GM23338 (cell line): Measurements from ENCODE around the gene PDE10A. TPM values are rescaled to one million over a fixed set of nuclear protein-coding genes. Genes with fewer than 3 reads are reported as not detected.

Experiments
- ATAC-seq: fragments of 200-7000 bp; cut with Tn5 transposase; 3 replicates; pipeline ENCODE4 v1.9.1; 2020
- DNase-seq: peaks from one replicate; pipeline ENCODE4 v3.0.0-alpha.2; 2015; ENCODE audit warnings: low spot score
- H2AFZ ChIP-seq: fragments of 200-600 bp; sonication (generic); 2 replicates; pipeline ENCODE4 v1.8.0; 2016; ENCODE audit warnings: antibody characterized with exemption, mild to moderate bottlenecking, moderate library complexity
- H3F3A ChIP-seq: fragments of 200-600 bp; sonication (generic); replicated peaks from 2 replicates; pipeline ENCODE4 v1.8.0; 2017; ENCODE audit warnings: antibody characterized with exemption, mixed run types, low read depth
- H3K27ac ChIP-seq: fragments of 200-600 bp; sonication (generic); 2 replicates; pipeline ENCODE4 v1.6.1; 2016; ENCODE audit warnings: low read depth
- H3K27me3 ChIP-seq: fragments of 200-600 bp; sonication (generic); 2 replicates; pipeline ENCODE4 v1.8.0; 2016; ENCODE audit warnings: mild to moderate bottlenecking, mixed run types, moderate library complexity; ENCODE audit not compliant: insufficient read depth
- H3K36me3 ChIP-seq: fragments of 200-600 bp; sonication (generic); 2 replicates; pipeline ENCODE4 v1.8.0; 2016; ENCODE audit warnings: mild to moderate bottlenecking; ENCODE audit not compliant: insufficient read depth
- H3K4me1 ChIP-seq: fragments of 200-600 bp; sonication (generic); 2 replicates; pipeline ENCODE4 v1.8.0; 2016; ENCODE audit warnings: mild to moderate bottlenecking, moderate library complexity; ENCODE audit not compliant: insufficient read depth
- H3K4me2 ChIP-seq: fragments of 200-600 bp; sonication (generic); 2 replicates; pipeline ENCODE4 v1.7.1; 2017; ENCODE audit warnings: mixed run types
- H3K4me3 ChIP-seq: fragments of 200-600 bp; sonication (generic); 2 replicates; pipeline ENCODE4 v1.6.1; 2016; ENCODE audit warnings: mixed run types
- H3K79me2 ChIP-seq: fragments of 200-600 bp; sonication (generic); replicated peaks from 2 replicates; pipeline ENCODE4 v1.8.0; 2017; ENCODE audit warnings: mild to moderate bottlenecking; ENCODE audit not compliant: insufficient read depth
- H3K9me2 ChIP-seq: fragments of 200-600 bp; sonication (generic); 2 replicates; pipeline ENCODE4 v1.8.0; 2017; ENCODE audit not compliant: insufficient read depth
- H4K20me1 ChIP-seq: fragments of 200-600 bp; sonication (generic); replicated peaks from 2 replicates; pipeline ENCODE4 v1.8.0; 2017; ENCODE audit warnings: mild to moderate bottlenecking; ENCODE audit not compliant: insufficient read depth
- H3K27ac Mint-ChIP-seq: 2 replicates; pipeline ENCODE4 v1.8.0; 2020; ENCODE audit warnings: inconsistent platforms, mild to moderate bottlenecking, moderate library complexity, mixed read lengths
- H3K27me3 Mint-ChIP-seq: 3 replicates; pipeline ENCODE4 v1.8.0; 2022; ENCODE audit warnings: low read depth, mild to moderate bottlenecking, moderate library complexity, mixed read lengths, inconsistent platforms; ENCODE audit not compliant: insufficient read depth, poor library complexity
- H3K36me3 Mint-ChIP-seq: 3 replicates; pipeline ENCODE4 v1.8.0; 2021; ENCODE audit warnings: low read depth, mild to moderate bottlenecking, inconsistent platforms, moderate library complexity, mixed read lengths
- H3K4me1 Mint-ChIP-seq: 3 replicates; pipeline ENCODE4 v1.8.0; 2020; ENCODE audit warnings: mild to moderate bottlenecking, inconsistent platforms, mixed read lengths
- H3K4me3 Mint-ChIP-seq: 3 replicates; pipeline ENCODE4 v1.8.0; 2021; ENCODE audit warnings: moderate library complexity, mild to moderate bottlenecking, inconsistent platforms, mixed read lengths
- H3K9me3 Mint-ChIP-seq: 3 replicates; pipeline ENCODE4 v1.8.0; 2020; ENCODE audit warnings: moderate library complexity, mild to moderate bottlenecking, inconsistent platforms, mixed read lengths
- CREB1 ChIP-seq: fragments of 250-450 bp; sonication (Bioruptor Pico); IDR thresholded peaks from 2 replicates; pipeline ENCODE4 v1.5.0; 2020; ENCODE audit warnings: low read depth, mild to moderate bottlenecking, moderate library complexity
- CTCF ChIP-seq, 2 experiments: fragments of 200-600 bp in 1 of 2; sonication (generic) in 1 of 2; conservative IDR thresholded peaks; 2 replicates each; pipeline versions ENCODE4 v1.5.1 to v1.6.1; 2016 to 2017; ENCODE audit warnings: antibody characterized with exemption in 2 of 2, low read depth in 2 of 2, mild to moderate bottlenecking in 2 of 2, moderate library complexity in 1 of 2
- ETS1 ChIP-seq: IDR thresholded peaks from 2 replicates; pipeline ENCODE4 v1.6.1; 2016; ENCODE audit warnings: antibody characterized with exemption
- EZH2 ChIP-seq: fragments of 200-600 bp; sonication (generic); IDR thresholded peaks from one replicate; pipeline ENCODE4 v1.8.0; 2017; ENCODE audit warnings: antibody characterized with exemption, mild to moderate bottlenecking, low read depth; ENCODE audit not compliant: unreplicated experiment
- EZH2phosphoT487 ChIP-seq: fragments of 200-600 bp; sonication (generic); IDR thresholded peaks from one replicate; pipeline ENCODE4 v1.8.1; 2018; ENCODE audit warnings: antibody characterized with exemption; ENCODE audit not compliant: unreplicated experiment
- JUNB ChIP-seq: IDR thresholded peaks from one replicate; pipeline ENCODE4 v1.6.1; 2016; ENCODE audit warnings: antibody characterized with exemption; ENCODE audit not compliant: unreplicated experiment
- NANOG ChIP-seq: IDR thresholded peaks from 2 replicates; pipeline ENCODE4 v1.6.1; 2016; ENCODE audit warnings: antibody characterized with exemption, borderline replicate concordance
- POLR2AphosphoS5 ChIP-seq: IDR thresholded peaks from 2 replicates; pipeline ENCODE4 v1.6.1; 2016; ENCODE audit warnings: antibody characterized with exemption, low read depth
- REST ChIP-seq: IDR thresholded peaks from one replicate; pipeline ENCODE4 v1.6.1; 2018; ENCODE audit warnings: antibody characterized with exemption; ENCODE audit not compliant: unreplicated experiment
- STAT1 ChIP-seq: IDR thresholded peaks from one replicate; pipeline ENCODE4 v1.6.1; 2016; ENCODE audit warnings: antibody characterized with exemption; ENCODE audit not compliant: unreplicated experiment
- ZNF114 ChIP-seq: fragments of 250-450 bp; sonication (Bioruptor Pico); IDR thresholded peaks from 2 replicates; pipeline ENCODE4 v1.5.0; 2020; ENCODE audit warnings: mild to moderate bottlenecking, moderate library complexity
- ZNF331 ChIP-seq: fragments of 250-450 bp; sonication (Bioruptor Pico); IDR thresholded peaks from 2 replicates; pipeline ENCODE4 v1.5.0; 2020; ENCODE audit warnings: low read depth, mild to moderate bottlenecking, moderate library complexity
- ZNF462 ChIP-seq: fragments of 250-450 bp; sonication (Bioruptor Pico); IDR thresholded peaks from 2 replicates; pipeline ENCODE4 v1.5.0; 2020; ENCODE audit warnings: mild to moderate bottlenecking, moderate library complexity
- polyA plus RNA-seq: library from polyadenylated mRNA; unstranded; fragments of >200 nt; fragmentation: Nextera tagmentation; extraction: Ambion mirVana; gene quantifications from 2 replicates; pipeline ENCODE4 v1.2.1, GENCODE V29; 2016
- total RNA-seq: library from RNA; depleted of rRNA; stranded (reverse); fragments of >200 nt; shearing (Covaris generic); gene quantifications from 2 replicates; pipeline ENCODE4 v1.2.3, GENCODE V29; 2014

The PDE10A gene
- total and polyA plus RNA-seq, 2 experiments from 2014 or later: 0.50 to 3.9 TPM

GRCh38 chr6:165404296-165404695, 258.7 kb downstream of the PDE10A start (continued):
- TF ChIP-seq JUNB (no peak), EZH2 (no peak), ZNF114 (CRISPR knock-in tag) (no peak), STAT1 (no peak)

- TF ChIP-seq CREB1 (no peak), EZH2phosphoT487 (no peak), POLR2AphosphoS5 (no peak), STAT1 (no peak), CTCF (conservative IDR thresholded peaks at IDR 0.05; ENCODE audit: low read depth in 2 of 2) (no peak), EZH2 (no peak), ZNF114 (CRISPR knock-in tag) (no peak), ETS1 (no peak), NANOG (no peak), REST (no peak), ZNF462 (CRISPR knock-in tag) (no peak), ZNF331 (CRISPR knock-in tag) (no peak), JUNB (no peak)
- Histone ChIP-seq H3K36me3 (no peaks in the 10 kb centered on the region), H3K4me3 (no peak overlapping the region), H3K27ac (no peak overlapping the region), H4K20me1 (no peaks in the 10 kb centered on the region), H3K4me2 (no peak overlapping the region), H3K27me3 (no peaks in the 10 kb centered on the region), H3F3A (no peaks in the 10 kb centered on the region), H3K79me2 (no peaks in the 10 kb centered on the region), H3K4me1 (no peaks in the 10 kb centered on the region), H3K9me2 (no peaks in the 10 kb centered on the region), H2AFZ (no peak overlapping the region)
- H3K4me1 Mint-ChIP-seq: no peaks in the 10 kb centered on the region
- no peaks in the 10 kb centered on the region for H3K27me3 Mint-ChIP-seq
- no peaks in the 10 kb centered on the region; the same call in 2 of the 3 replicates for H3K9me3 Mint-ChIP-seq
- no peak overlapping the region for H3K4me3 Mint-ChIP-seq
- no peaks in the 10 kb centered on the region for H3K36me3 Mint-ChIP-seq
- DNase-seq (no peak), ATAC-seq (no peak)
- H3K27ac Mint-ChIP-seq: no peak overlapping the region
Observed at GRCh38 chr6:165403006-165403595, 259.9 kb downstream of the PDE10A start.
